ENCODE measurements around the gene ANKS1B. TPM values are rescaled to one million over a fixed set of nuclear protein-coding genes. Genes with fewer than 3 reads are reported as not detected.

The ANKS1B gene
- total RNA-seq, 3 donors from 2014 or later (not counting 1 experiment from before 2014, with no cell fraction given): not detected

- no peak overlapping the region for H3K4me3 ChIP-seq (ENCODE audit: low read length)
- H3K27ac Mint-ChIP-seq: no peak overlapping the region
- intact Hi-C loops (cut with micrococcal nuclease): no loop called here
Measured at GRCh38 chr12:99146730-99147129, 838.0 kb downstream of the ANKS1B start.

GRCh38 chr12:99146185-99146584, 838.6 kb downstream of the ANKS1B start:
- H3K27ac ChIP-seq (ENCODE audit: low read length): no peak overlapping the region
- no peaks in the 10 kb centered on the region for H3K36me3 ChIP-seq (ENCODE audit: control insufficient read depth, insufficient read depth, low read length)
- Mint-ChIP-seq H3K9me3 (peaks cover 11 to 12% of the 10 kb centered on the region in 2 donors), H3K4me3 (no peak overlapping the region), H3K27ac (no peak overlapping the region), H3K27me3 (ENCODE audit: low read depth in 2 of 2) (no peaks in the 10 kb centered on the region), H3K4me1 (no peaks in the 10 kb centered on the region), H3K36me3 (no peaks in the 10 kb centered on the region)
- ATAC-seq (no peak), DNase-seq (no peak)
- intact Hi-C loops (cut with micrococcal nuclease): no loop called here
- H3K4me1 ChIP-seq (ENCODE audit: control insufficient read depth, insufficient read depth, low read length): no peaks in the 10 kb centered on the region
- no peak overlapping the region for H3K4me3 ChIP-seq (ENCODE audit: low read length)
- TF ChIP-seq CTCF (IDR thresholded peaks at IDR 0.05): no peak
- no peaks in the 10 kb centered on the region for H3K27me3 ChIP-seq (ENCODE audit: control insufficient read depth, insufficient read depth, low read length)
- 67% methylated on average over 5 of the region's 5 CpGs for WGBS (ENCODE audit: insufficient coverage)
- no peaks in the 10 kb centered on the region for H3K9me3 ChIP-seq (ENCODE audit: control insufficient read depth, insufficient read depth, low read length)

More at GRCh38 chr12:99146730-99147129, 838.0 kb downstream of the ANKS1B start:
- DNase-seq (no peak), ATAC-seq (no peak)
- H3K27ac ChIP-seq (ENCODE audit: low read length): no peak overlapping the region
- Mint-ChIP-seq H3K4me1 (no peaks in the 10 kb centered on the region), H3K27me3 (ENCODE audit: low read depth in 2 of 2) (no peaks in the 10 kb centered on the region), H3K9me3 (peaks cover 11% of the 10 kb centered on the region in 2 donors), H3K36me3 (no peaks in the 10 kb centered on the region), H3K4me3 (no peak overlapping the region)
- WGBS (ENCODE audit: insufficient coverage): 77% methylated on average over 4 of the region's 5 CpGs
- no peaks in the 10 kb centered on the region for H3K36me3 ChIP-seq (ENCODE audit: control insufficient read depth, insufficient read depth, low read length)
- H3K27me3 ChIP-seq (ENCODE audit: control insufficient read depth, insufficient read depth, low read length): no peaks in the 10 kb centered on the region
- no peak for TF ChIP-seq CTCF (IDR thresholded peaks at IDR 0.05)
- H3K4me1 ChIP-seq (ENCODE audit: control insufficient read depth, insufficient read depth, low read length): no peaks in the 10 kb centered on the region
- no peaks in the 10 kb centered on the region for H3K9me3 ChIP-seq (ENCODE audit: control insufficient read depth, insufficient read depth, low read length)

GRCh38 chr12:99142651-99143050, 842.1 kb downstream of the ANKS1B start:
- ATAC-seq (no peak), DNase-seq (no peak)
- no peaks in the 10 kb centered on the region for H3K9me3 ChIP-seq (ENCODE audit: control insufficient read depth, insufficient read depth, low read length)
- no peak overlapping the region for H3K27ac Mint-ChIP-seq
- H3K4me1 Mint-ChIP-seq: no peaks in the 10 kb centered on the region
- no peak for TF ChIP-seq CTCF (IDR thresholded peaks at IDR 0.05)
- no peak overlapping the region for H3K4me3 ChIP-seq (ENCODE audit: low read length)
- H3K36me3 ChIP-seq (ENCODE audit: control insufficient read depth, insufficient read depth, low read length): no peaks in the 10 kb centered on the region
- H3K4me1 ChIP-seq (ENCODE audit: control insufficient read depth, insufficient read depth, low read length): no peaks in the 10 kb centered on the region
- no peaks in the 10 kb centered on the region for H3K36me3 Mint-ChIP-seq
- H3K27me3 Mint-ChIP-seq (ENCODE audit: low read depth in 2 of 2): no peaks in the 10 kb centered on the region
- peaks cover 16 to 20% of the 10 kb centered on the region in 2 donors for H3K9me3 Mint-ChIP-seq
- H3K27ac ChIP-seq (ENCODE audit: low read length): no peak overlapping the region
- intact Hi-C loops (cut with micrococcal nuclease): no loop called here
- no peak overlapping the region for H3K4me3 Mint-ChIP-seq
- no peaks in the 10 kb centered on the region for H3K27me3 ChIP-seq (ENCODE audit: control insufficient read depth, insufficient read depth, low read length)

GRCh38 chr12:99140017-99140720, 844.6 kb downstream of the ANKS1B start:
- Histone ChIP-seq H3K27me3 (ENCODE audit: control insufficient read depth, insufficient read depth, low read length) (no peaks in the 10 kb centered on the region), H3K4me1 (ENCODE audit: control insufficient read depth, insufficient read depth, low read length) (no peaks in the 10 kb centered on the region), H3K27ac (ENCODE audit: low read length) (no peak overlapping the region), H3K36me3 (ENCODE audit: control insufficient read depth, insufficient read depth, low read length) (no peaks in the 10 kb centered on the region), H3K9me3 (ENCODE audit: control insufficient read depth, insufficient read depth, low read length) (no peaks in the 10 kb centered on the region), H3K4me3 (ENCODE audit: low read length) (no peak overlapping the region)
- no peak for ATAC-seq
- Mint-ChIP-seq H3K9me3 (peaks cover 17 to 20% of the 10 kb centered on the region in 2 donors), H3K27ac (no peak overlapping the region), H3K27me3 (ENCODE audit: low read depth in 2 of 2) (no peaks in the 10 kb centered on the region), H3K4me3 (no peak overlapping the region), H3K36me3 (no peaks in the 10 kb centered on the region), H3K4me1 (no peaks in the 10 kb centered on the region)
- 83% methylated on average over 5 of the region's 7 CpGs for WGBS (ENCODE audit: insufficient coverage)
- TF ChIP-seq CTCF (IDR thresholded peaks at IDR 0.05): no peak
- intact Hi-C loops (cut with micrococcal nuclease): no loop called here
- no peak for DNase-seq

All from natural killer cell (primary cell).